Vagina (tissue), 2 donors: Measurements from ENCODE around the gene ARHGAP8. TPM values are rescaled to one million over a fixed set of nuclear protein-coding genes. Genes with fewer than 3 reads are reported as not detected.

Source experiments
- DNase-seq, 2 donors: peaks; one replicate each; pipeline ENCODE4 v3.0.0-alpha.2; 2017; ENCODE audit errors: extremely low spot score in 2 of 2
- H3K27ac ChIP-seq: fragments of 200-600 bp; sonication (generic); one replicate; pipeline ENCODE4 v1.5.1; 2019
- H3K27me3 ChIP-seq: fragments of 200-600 bp; sonication (generic); one replicate; pipeline ENCODE4 v1.5.1; 2019
- H3K36me3 ChIP-seq, 2 donors: fragments of 200-600 bp; sonication (generic); one replicate each; pipeline ENCODE4 v1.5.1; 2017 to 2019
- H3K4me1 ChIP-seq: fragments of 200-600 bp; sonication (generic); one replicate; pipeline ENCODE4 v1.5.1; 2019
- H3K4me3 ChIP-seq, 2 donors: fragments of 200-600 bp; sonication (generic); 1 replicate in 1 of 2; 2 replicates in 1 of 2; pipeline ENCODE4 v1.5.1; 2016 to 2019
- H3K9me3 ChIP-seq: fragments of 200-600 bp; sonication (generic); one replicate; pipeline ENCODE4 v1.5.1; 2019
- POLR2A ChIP-seq, 2 donors: fragments of 450-650 bp; IDR thresholded peaks; one replicate each; pipeline ENCODE4 v1.6.1; 2017; ENCODE audit warnings: antibody characterized with exemption in 2 of 2, mild to moderate bottlenecking in 2 of 2, moderate library complexity in 2 of 2
- POLR2AphosphoS5 ChIP-seq, 2 donors: sonication (generic); formaldehyde crosslinking; IDR thresholded peaks; one replicate each; pipeline ENCODE4 v1.9.0; 2017; ENCODE audit warnings: antibody characterized with exemption in 2 of 2, mild to moderate bottlenecking in 2 of 2, low read depth in 1 of 2; ENCODE audit not compliant: insufficient read depth in 1 of 2
- intact Hi-C: fragments of 100-400 bp; cut with DNase I; formaldehyde crosslinking; loops from one replicate; pipeline ENCODE4 v1.15.1; 2023
- total RNA-seq: library from RNA; depleted of rRNA; stranded (reverse); fragments of >200 nt; gene quantifications from one replicate; pipeline ENCODE4 v1.2.3, GENCODE V29; 2016
- TF ChIP-seq, protein P1 (sequence below), 3 experiments: fragments of 450-650 bp in 2 of 3; fragments of 200-600 bp in 1 of 3; sonication (generic) in 1 of 3; IDR thresholded peaks; one replicate each; pipeline ENCODE4 v1.5.1; 2017 to 2019; ENCODE audit warnings: antibody characterized with exemption in 3 of 3, mild to moderate bottlenecking in 2 of 3, moderate library complexity in 2 of 3

ARHGAP8 gene
- total RNA-seq, 1 donor from 2014 or later: 9.3 TPM

- Histone ChIP-seq H3K4me3 (no peak overlapping the region), H3K36me3 (peaks cover 0 to 6% of the 10 kb centered on the region in 2 donors), H3K4me1 (no peaks in the 10 kb centered on the region), H3K27ac (no peak overlapping the region), H3K27me3 (no peaks in the 10 kb centered on the region), H3K9me3 (no peaks in the 10 kb centered on the region)
- intact Hi-C loops: no loop called here
- DNase-seq: no peak
- TF ChIP-seq, protein P1, sequence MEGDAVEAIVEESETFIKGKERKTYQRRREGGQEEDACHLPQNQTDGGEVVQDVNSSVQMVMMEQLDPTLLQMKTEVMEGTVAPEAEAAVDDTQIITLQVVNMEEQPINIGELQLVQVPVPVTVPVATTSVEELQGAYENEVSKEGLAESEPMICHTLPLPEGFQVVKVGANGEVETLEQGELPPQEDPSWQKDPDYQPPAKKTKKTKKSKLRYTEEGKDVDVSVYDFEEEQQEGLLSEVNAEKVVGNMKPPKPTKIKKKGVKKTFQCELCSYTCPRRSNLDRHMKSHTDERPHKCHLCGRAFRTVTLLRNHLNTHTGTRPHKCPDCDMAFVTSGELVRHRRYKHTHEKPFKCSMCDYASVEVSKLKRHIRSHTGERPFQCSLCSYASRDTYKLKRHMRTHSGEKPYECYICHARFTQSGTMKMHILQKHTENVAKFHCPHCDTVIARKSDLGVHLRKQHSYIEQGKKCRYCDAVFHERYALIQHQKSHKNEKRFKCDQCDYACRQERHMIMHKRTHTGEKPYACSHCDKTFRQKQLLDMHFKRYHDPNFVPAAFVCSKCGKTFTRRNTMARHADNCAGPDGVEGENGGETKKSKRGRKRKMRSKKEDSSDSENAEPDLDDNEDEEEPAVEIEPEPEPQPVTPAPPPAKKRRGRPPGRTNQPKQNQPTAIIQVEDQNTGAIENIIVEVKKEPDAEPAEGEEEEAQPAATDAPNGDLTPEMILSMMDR (IDR thresholded peaks at IDR 0.05): no peak
- TF ChIP-seq POLR2AphosphoS5 (IDR thresholded peaks at IDR 0.05; ENCODE audit: insufficient read depth in 1 of 2, low read depth in 1 of 2) (no peak), POLR2A (IDR thresholded peaks at IDR 0.05) (no peak)
Observed at GRCh38 chr22:44885806-44886360, 133.5 kb downstream of the ARHGAP8 start.

DNA sequence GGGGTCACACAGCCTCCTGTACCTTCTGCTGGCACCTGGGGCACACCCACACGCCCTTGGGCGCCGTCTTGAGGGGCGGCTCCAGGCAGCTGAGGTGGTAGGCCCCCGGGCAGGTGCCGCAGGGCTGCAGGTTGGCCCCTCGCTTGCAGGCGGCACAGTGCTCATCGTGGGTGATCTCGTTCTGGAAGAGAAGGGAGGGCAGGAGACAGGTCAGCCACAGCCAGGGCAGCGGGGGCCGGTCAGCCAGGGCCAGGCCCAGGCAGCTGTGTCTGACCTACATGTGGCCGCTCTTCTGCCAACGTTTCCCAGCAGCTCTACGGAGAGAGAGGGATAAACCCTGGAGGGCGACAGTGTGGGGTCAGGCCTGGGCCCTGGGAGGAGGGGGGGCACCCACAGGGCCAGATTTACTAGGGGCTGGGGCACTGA lies 135.6 kb downstream of the ARHGAP8 start:
- Histone ChIP-seq H3K4me1 (no peaks in the 10 kb centered on the region), H3K36me3 (peaks cover 0 to 4% of the 10 kb centered on the region in 2 donors), H3K27ac (no peak overlapping the region), H3K4me3 (no peak overlapping the region), H3K27me3 (no peaks in the 10 kb centered on the region), H3K9me3 (no peaks in the 10 kb centered on the region)
- DNase-seq: no peak
- intact Hi-C loops: no loop called here
- TF ChIP-seq POLR2AphosphoS5 (IDR thresholded peaks at IDR 0.05; ENCODE audit: insufficient read depth in 1 of 2, low read depth in 1 of 2) (no peak), POLR2A (IDR thresholded peaks at IDR 0.05) (no peak)
- TF ChIP-seq, protein P1 (IDR thresholded peaks at IDR 0.05): no peak

- DNase-seq: no peak
Observed at GRCh38 chr22:44888491-44889254, 136.3 kb downstream of the ARHGAP8 start.

DNA sequence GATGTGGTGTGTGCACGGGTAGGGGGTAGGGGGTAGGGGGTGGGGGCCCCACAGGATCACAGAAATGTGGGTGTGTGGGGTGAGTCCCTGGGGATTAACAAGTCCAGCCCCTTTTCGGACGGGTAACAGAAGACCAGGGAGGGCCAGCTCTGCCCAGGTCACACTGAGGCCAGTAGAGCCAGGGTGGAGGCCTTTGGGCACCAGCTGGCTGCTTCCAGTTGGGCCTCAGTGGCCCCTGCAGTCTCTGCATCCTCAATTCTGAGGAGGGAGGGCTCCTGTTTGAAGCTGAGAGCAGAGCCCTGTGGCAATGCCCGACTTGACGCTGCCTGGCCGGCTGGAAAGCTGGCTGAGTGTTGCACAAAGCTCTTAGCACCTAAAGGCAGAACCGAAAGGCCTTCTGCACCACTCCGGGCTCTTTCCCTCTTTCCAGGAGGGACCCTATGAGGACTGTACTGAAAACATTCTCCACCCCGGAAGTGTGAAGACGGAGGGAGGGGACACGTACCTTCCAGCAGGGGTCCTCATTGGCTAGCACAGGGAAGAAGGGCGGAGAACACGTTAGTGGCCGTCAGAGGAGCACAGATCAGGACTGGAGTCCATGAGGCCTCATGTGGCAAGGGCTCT lies 137.0 kb downstream of the ARHGAP8 start:
- intact Hi-C loops: no loop called here
- H3K4me1 ChIP-seq: no peaks in the 10 kb centered on the region
- no peaks in the 10 kb centered on the region for H3K9me3 ChIP-seq
- no peaks in the 10 kb centered on the region for H3K27me3 ChIP-seq
- no peak for DNase-seq
- H3K36me3 ChIP-seq: no peaks in the 10 kb centered on the region
- no peak overlapping the region for H3K27ac ChIP-seq
- no peak overlapping the region for H3K4me3 ChIP-seq
- TF ChIP-seq POLR2AphosphoS5 (IDR thresholded peaks at IDR 0.05; ENCODE audit: insufficient read depth in 1 of 2, low read depth in 1 of 2): no peak
- TF ChIP-seq, protein P1 (IDR thresholded peaks at IDR 0.05): no peak
- TF ChIP-seq POLR2A (IDR thresholded peaks at IDR 0.05): no peak

More at GRCh38 chr22:44888491-44889254, 136.3 kb downstream of the ARHGAP8 start:
- intact Hi-C loops: no loop called here
- TF ChIP-seq, protein P1 (IDR thresholded peaks at IDR 0.05): no peak
- TF ChIP-seq POLR2A (IDR thresholded peaks at IDR 0.05): no peak
- no peak for TF ChIP-seq POLR2AphosphoS5 (IDR thresholded peaks at IDR 0.05; ENCODE audit: insufficient read depth in 1 of 2, low read depth in 1 of 2)
- H3K27me3 ChIP-seq: no peaks in the 10 kb centered on the region
- H3K4me3 ChIP-seq: no peak overlapping the region
- H3K27ac ChIP-seq: no peak overlapping the region
- no peaks in the 10 kb centered on the region for H3K9me3 ChIP-seq
- no peaks in the 10 kb centered on the region for H3K36me3 ChIP-seq
- H3K4me1 ChIP-seq: no peaks in the 10 kb centered on the region
